Epithelial cell of proximal tubule (primary cell): ENCODE data around the gene SYNPO2. TPM values are rescaled to one million over a fixed set of nuclear protein-coding genes. Genes with fewer than 3 reads are reported as not detected.
A peak's percentile ranks its signal among the peaks of the same experiment; 100 is the strongest.

Experiments
- DNase-seq: peaks from one replicate; pipeline ENCODE4 v3.0.0-alpha.2; 2011; ENCODE audit warnings: low read depth
- H3K4me3 ChIP-seq: 2 replicates; pipeline ENCODE4 v1.5.1; 2011; ENCODE audit warnings: low read depth, mild to moderate bottlenecking, low read length
- total RNA-seq: library from RNA; depleted of rRNA; stranded (reverse); fragments of >200 nt; gene quantifications from 2 replicates; pipeline ENCODE4 v1.2.3, GENCODE V29; 2015
- TF ChIP-seq, protein P1 (sequence below): conservative IDR thresholded peaks from 2 replicates; pipeline ENCODE4 v1.5.1; 2012; ENCODE audit warnings: low read depth, mild to moderate bottlenecking, low read length

SYNPO2 gene
- total RNA-seq, 1 donor from 2014 or later: 0.40 TPM

DNA sequence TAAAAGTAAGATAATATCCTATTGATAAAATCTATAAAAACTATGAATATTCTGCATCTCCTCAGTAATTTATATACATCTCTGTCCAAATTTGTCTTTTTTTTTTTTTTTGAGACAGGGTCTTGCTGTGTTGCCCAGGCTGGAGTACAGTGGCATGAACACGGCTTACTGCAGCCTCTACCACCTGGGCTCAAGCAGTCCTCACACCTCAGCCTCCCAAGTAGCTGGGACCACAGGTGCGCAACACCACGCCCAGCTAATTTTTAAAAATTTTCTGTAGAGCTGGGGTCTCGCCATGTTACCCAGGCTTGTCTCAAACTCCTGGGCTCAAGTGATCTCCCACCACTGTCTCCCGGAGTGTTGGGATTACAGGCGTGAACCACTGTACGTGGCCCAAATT, 40.4 kb upstream of the SYNPO2 start:
- TF ChIP-seq, protein P1, sequence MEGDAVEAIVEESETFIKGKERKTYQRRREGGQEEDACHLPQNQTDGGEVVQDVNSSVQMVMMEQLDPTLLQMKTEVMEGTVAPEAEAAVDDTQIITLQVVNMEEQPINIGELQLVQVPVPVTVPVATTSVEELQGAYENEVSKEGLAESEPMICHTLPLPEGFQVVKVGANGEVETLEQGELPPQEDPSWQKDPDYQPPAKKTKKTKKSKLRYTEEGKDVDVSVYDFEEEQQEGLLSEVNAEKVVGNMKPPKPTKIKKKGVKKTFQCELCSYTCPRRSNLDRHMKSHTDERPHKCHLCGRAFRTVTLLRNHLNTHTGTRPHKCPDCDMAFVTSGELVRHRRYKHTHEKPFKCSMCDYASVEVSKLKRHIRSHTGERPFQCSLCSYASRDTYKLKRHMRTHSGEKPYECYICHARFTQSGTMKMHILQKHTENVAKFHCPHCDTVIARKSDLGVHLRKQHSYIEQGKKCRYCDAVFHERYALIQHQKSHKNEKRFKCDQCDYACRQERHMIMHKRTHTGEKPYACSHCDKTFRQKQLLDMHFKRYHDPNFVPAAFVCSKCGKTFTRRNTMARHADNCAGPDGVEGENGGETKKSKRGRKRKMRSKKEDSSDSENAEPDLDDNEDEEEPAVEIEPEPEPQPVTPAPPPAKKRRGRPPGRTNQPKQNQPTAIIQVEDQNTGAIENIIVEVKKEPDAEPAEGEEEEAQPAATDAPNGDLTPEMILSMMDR: no peak
- no peak for DNase-seq
- H3K4me3 ChIP-seq: no peak overlapping the region

DNA sequence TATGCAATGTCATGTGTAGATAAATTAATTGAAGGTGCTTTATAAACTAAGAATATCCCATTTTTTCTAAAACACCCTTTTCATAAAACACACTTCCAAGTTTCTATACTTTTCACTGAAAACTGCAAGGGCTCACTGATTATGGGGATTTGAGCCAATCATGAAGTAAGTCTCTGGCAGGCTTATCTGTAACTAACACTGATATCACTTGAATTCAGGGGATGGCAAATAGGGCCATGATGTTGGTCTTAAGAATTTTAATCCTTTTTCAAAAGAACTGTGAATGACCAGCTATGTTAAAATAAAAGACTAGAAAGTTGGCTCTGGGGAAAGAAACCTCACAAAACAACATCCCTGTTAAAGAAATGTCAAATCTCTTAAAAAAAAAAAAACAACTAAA, 39.8 kb upstream of the SYNPO2 start:
- no peak for DNase-seq
- TF ChIP-seq, protein P1: no peak
- no peak overlapping the region for H3K4me3 ChIP-seq

DNA sequence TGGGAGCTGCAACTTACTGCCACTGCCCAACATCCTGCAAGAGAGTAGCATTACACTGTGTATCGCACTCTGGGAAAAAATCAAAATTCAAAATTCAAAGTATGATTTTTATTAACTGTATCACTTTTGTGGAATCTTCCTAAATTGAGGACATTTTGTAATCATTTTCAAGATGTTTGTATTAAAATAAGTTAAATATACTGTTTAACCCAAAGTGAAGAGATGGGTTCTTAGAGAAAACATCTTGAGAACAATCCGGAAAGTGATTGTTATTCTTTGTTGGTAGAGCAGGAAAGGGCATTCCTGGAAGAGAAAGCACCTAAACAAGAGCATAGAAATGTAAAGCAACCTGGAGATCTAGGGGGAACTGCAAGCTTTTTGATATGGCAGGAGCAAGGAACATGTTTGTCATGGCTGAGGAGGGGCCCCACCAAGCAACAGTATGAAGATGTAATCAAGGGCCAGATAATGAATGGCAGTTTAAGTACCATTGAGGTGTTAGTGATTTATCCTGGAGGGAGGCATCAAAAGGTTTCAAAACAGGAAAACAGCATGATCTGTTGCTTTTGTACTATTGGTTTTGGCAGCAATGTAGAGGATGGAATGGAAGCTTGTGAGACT, 38.7 kb upstream of the SYNPO2 start:
- H3K4me3 ChIP-seq: peak overlapping the region; percentile 55
- TF ChIP-seq, protein P1: no peak
- DNase-seq: no peak

DNA sequence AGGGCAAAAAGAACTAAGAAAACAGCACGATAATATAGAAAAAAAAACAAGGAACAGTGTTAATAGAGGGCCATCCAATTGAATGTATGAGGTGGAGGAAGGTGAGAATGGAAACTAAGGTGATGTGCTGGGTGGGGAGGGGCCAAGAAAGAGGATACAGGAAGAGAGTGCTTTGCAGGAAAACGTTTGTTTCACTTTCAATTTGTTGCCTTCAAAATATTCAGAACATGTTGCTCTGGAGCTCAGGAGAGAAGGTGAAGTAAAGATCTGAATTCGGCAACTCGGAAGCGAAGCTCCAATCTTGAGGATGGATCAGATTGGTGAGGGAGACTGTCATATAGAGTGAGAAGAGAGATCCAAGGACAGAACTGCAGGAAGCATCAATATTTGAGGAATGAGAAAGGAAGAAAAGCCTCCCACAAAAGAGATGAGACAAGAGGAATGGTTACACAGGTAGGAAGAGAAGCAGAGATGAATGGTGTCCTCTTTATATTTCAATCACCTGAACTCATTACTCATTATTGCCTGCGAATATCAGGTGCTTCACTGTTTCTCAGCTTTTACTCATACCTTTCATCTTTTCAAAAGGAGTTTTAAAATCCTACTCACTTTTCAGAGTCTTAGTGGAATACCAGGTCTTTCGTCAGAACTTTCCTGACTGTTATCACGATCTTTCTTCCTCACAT, 38.0 kb upstream of the SYNPO2 start:
- DNase-seq: no peak
- TF ChIP-seq, protein P1: no peak
- H3K4me3 ChIP-seq: peak overlapping the region; percentile 55

DNA sequence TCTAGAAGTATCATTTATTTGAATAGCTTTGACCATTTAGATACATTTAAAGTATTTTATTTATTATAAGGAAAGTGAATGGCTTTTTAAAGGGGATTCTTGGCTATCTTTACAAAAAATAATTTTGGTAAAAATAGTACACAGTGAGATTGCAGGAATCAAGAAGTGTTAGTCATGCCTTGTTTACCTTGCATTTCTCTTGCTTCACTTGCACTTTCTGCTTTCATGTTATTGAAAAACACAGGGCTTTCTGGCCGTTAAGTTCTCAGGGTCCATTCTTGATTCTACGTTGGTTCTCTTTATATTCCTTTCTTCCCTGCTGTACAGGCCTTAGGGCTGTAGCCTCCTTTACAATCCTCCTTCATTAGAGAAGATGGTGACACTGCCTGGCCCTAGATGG, 30.9 kb upstream of the SYNPO2 start:
- TF ChIP-seq, protein P1: no peak
- no peak overlapping the region for H3K4me3 ChIP-seq
- DNase-seq: no peak

DNA sequence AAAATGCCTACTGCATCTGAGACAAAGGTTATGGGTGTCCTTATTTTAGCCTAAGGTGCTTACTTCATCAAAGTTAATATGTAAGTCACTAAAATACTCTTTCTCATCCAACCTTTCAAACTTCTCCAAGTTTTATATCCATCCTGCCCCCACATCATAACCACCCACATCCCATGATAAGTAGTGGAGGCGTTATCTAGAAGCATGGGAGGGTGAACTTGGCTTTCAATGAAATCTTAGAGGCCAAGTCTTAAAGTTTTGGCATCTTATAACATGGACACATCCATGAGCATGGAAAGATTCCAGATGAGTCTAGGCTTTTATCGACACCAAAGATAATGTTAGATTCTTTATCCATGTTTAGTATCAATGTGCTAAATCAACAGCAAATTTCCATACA, 29.9 kb upstream of the SYNPO2 start:
- TF ChIP-seq, protein P1: no peak
- no peak overlapping the region for H3K4me3 ChIP-seq
- DNase-seq: no peak
